Measurements from ENCODE around the gene GSS. TPM values are rescaled to one million over a fixed set of nuclear protein-coding genes. Genes with fewer than 3 reads are reported as not detected.

GSS gene
- total and polyA plus RNA-seq, 2 donors from 2014 or later: 54.9 to 71.5 TPM

DNA sequence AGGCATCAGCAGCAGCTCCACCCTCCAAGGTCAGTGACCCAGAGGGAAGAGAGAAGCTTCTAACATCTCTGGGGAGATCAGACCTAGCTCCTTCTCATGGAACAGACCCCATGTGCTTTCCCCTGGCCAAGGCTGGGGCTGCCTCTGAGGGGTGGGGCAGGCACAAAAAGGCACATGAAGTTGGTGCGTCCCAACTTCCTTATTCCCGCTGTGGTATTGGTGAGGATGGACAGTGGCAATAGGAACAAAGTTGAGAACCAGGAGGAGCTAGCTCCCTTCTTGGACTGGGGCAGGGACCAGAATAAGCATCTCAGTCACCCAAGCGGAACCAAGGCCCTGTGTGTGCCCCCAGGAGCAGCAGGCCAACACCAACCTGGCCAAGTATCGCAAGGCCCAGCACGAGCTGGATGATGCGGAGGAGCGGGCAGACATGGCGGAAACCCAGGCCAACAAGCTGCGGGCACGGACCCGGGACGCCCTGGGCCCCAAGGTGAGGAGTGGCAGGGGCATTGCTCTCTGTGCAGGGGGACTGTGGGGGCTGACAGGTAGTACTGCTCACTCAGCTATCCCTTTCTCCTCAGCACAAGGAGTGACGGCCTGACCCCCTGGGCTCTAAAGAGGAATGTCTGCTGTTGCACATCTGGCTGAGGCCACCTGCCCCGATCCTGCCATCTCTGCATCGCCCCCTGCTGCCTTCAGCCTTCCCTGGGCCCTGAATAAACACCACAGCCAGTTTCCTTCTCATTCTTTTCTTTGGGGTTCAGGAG lies 46.2 kb upstream of the GSS start:
- DNase-seq: peak in 1 of 5 donors; percentile 59
- intact Hi-C loops (cut with DNase I): no loop called here
- Histone ChIP-seq H3K27ac (ENCODE audit: low read depth in 2 of 2, low read length in 2 of 2) (no peak overlapping the region), H3K9ac (ENCODE audit: low read length in 3 of 3) (no peak overlapping the region), H3K9me3 (ENCODE audit: control insufficient read depth in 2 of 3, insufficient read depth in 1 of 3, low read length in 3 of 3) (no peaks in the 10 kb centered on the region), H3K4me1 (ENCODE audit: control insufficient read depth in 2 of 3, insufficient read depth in 2 of 3, low read depth in 1 of 3, low read length in 3 of 3) (no peaks in the 10 kb centered on the region), H3K4me3 (ENCODE audit: low read length in 3 of 3) (no peak overlapping the region), H3K36me3 (ENCODE audit: control insufficient read depth in 2 of 3, insufficient read depth in 3 of 3, low read length in 3 of 3) (peaks cover 0 to 49% (median 38%) of the 10 kb centered on the region in 3 donors), H3K27me3 (ENCODE audit: control insufficient read depth, insufficient read depth, low read length) (no peaks in the 10 kb centered on the region)
- TF ChIP-seq, protein P1, sequence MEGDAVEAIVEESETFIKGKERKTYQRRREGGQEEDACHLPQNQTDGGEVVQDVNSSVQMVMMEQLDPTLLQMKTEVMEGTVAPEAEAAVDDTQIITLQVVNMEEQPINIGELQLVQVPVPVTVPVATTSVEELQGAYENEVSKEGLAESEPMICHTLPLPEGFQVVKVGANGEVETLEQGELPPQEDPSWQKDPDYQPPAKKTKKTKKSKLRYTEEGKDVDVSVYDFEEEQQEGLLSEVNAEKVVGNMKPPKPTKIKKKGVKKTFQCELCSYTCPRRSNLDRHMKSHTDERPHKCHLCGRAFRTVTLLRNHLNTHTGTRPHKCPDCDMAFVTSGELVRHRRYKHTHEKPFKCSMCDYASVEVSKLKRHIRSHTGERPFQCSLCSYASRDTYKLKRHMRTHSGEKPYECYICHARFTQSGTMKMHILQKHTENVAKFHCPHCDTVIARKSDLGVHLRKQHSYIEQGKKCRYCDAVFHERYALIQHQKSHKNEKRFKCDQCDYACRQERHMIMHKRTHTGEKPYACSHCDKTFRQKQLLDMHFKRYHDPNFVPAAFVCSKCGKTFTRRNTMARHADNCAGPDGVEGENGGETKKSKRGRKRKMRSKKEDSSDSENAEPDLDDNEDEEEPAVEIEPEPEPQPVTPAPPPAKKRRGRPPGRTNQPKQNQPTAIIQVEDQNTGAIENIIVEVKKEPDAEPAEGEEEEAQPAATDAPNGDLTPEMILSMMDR (IDR thresholded peaks at IDR 0.05; ENCODE audit: borderline replicate concordance, extremely low read depth, insufficient read depth): no peak
- FAIRE-seq: no peak

DNA sequence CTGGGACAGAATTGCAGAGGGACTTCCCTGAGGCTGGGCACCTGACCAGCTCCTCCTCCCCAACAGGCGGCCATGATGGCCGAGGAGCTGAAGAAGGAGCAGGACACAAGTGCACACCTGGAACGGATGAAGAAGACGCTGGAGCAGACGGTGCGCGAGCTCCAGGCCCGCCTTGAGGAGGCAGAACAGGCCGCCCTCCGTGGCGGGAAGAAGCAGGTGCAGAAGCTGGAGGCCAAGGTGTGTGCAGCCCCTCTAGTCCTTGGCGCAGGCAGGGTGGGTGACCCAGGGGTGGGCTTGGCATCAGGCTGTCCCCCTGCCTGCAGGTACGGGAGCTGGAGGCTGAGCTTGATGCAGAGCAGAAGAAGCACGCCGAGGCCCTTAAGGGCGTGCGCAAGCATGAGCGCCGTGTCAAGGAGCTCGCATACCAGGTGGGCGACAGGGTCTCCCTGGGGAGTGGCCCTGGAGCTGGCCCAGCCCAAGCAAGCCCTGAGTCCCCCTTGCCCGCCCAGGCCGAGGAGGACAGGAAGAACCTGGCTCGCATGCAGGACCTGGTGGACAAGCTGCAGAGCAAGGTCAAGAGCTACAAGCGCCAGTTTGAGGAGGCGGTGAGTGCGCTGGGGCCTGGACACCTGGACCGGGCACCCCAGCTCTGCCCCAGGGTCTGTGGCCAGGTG lies 45.5 kb upstream of the GSS start:
- no peak for FAIRE-seq
- H3K9ac ChIP-seq (ENCODE audit: low read length in 3 of 3): no peak overlapping the region
- peak in 1 of 5 donors; percentile 75 for DNase-seq

DNA sequence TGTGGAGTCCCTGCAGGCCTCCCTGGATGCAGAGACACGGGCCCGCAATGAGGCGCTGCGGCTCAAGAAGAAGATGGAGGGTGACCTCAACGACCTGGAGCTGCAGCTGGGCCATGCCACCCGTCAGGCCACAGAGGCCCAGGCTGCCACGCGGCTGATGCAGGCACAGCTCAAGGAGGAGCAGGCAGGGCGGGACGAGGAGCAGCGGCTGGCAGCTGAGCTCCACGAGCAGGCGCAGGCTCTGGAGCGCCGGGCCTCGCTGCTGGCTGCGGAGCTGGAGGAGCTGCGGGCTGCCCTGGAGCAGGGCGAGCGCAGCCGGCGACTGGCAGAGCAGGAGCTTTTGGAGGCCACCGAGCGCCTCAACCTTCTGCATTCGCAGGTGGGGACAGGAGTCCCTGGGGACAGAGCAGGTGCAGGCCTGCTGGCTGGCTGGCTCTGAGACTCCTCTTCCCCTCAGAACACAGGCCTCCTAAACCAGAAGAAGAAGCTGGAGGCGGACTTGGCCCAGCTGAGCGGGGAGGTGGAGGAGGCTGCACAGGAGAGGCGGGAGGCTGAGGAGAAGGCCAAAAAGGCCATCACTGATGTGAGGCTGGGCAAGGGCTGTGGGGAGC lies 44.8 kb upstream of the GSS start:
- no peak overlapping the region for H3K9ac ChIP-seq (ENCODE audit: low read length in 3 of 3)
- TF ChIP-seq, protein P1 (IDR thresholded peaks at IDR 0.05; ENCODE audit: borderline replicate concordance, extremely low read depth, insufficient read depth): no peak
- no peaks in the 10 kb centered on the region for H3K27me3 ChIP-seq (ENCODE audit: control insufficient read depth, insufficient read depth, low read length)
- H3K36me3 ChIP-seq (ENCODE audit: control insufficient read depth in 2 of 3, insufficient read depth in 3 of 3, low read length in 3 of 3): peaks cover 0 to 44% (median 33%) of the 10 kb centered on the region in 3 donors
- DNase-seq: peak in 1 of 5 donors; percentile 67
- no peaks in the 10 kb centered on the region for H3K9me3 ChIP-seq (ENCODE audit: control insufficient read depth in 2 of 3, insufficient read depth in 1 of 3, low read length in 3 of 3)
- no peak overlapping the region for H3K4me3 ChIP-seq (ENCODE audit: low read length in 3 of 3)
- H3K27ac ChIP-seq (ENCODE audit: low read depth in 2 of 2, low read length in 2 of 2): no peak overlapping the region
- intact Hi-C loops (cut with DNase I): no loop called here
- H3K4me1 ChIP-seq (ENCODE audit: control insufficient read depth in 2 of 3, insufficient read depth in 2 of 3, low read depth in 1 of 3, low read length in 3 of 3): peaks cover 0 to 3% (median 0%) of the 10 kb centered on the region in 3 donors
- FAIRE-seq: no peak

More for the DNA sequence above, 45.5 kb upstream of the GSS start:
- Histone ChIP-seq H3K4me1 (ENCODE audit: control insufficient read depth in 2 of 3, insufficient read depth in 2 of 3, low read depth in 1 of 3, low read length in 3 of 3) (no peaks in the 10 kb centered on the region), H3K27me3 (ENCODE audit: control insufficient read depth, insufficient read depth, low read length) (no peaks in the 10 kb centered on the region), H3K4me3 (ENCODE audit: low read length in 3 of 3) (no peak overlapping the region), H3K27ac (ENCODE audit: low read depth in 2 of 2, low read length in 2 of 2) (no peak overlapping the region), H3K9me3 (ENCODE audit: control insufficient read depth in 2 of 3, insufficient read depth in 1 of 3, low read length in 3 of 3) (no peaks in the 10 kb centered on the region), H3K36me3 (ENCODE audit: control insufficient read depth in 2 of 3, insufficient read depth in 3 of 3, low read length in 3 of 3) (peaks cover 0 to 43% (median 33%) of the 10 kb centered on the region in 3 donors)
- intact Hi-C loops (cut with DNase I): no loop called here
- TF ChIP-seq, protein P1 (IDR thresholded peaks at IDR 0.05; ENCODE audit: borderline replicate concordance, extremely low read depth, insufficient read depth): no peak
